GM13976 (cell line): Measurements from ENCODE around the gene ORAI2.

ENCODE experiments used
- DNase-seq: peaks from one replicate; pipeline ENCODE4 v3.0.0; 2012; ENCODE audit warnings: low spot score
- CTCF ChIP-seq: IDR thresholded peaks from 2 replicates; pipeline ENCODE4 v1.5.1; 2012; ENCODE audit warnings: borderline replicate concordance, mild to moderate bottlenecking; ENCODE audit not compliant: insufficient read depth; ENCODE audit errors: extremely low read depth, missing control alignments, control extremely low read depth
- in situ Hi-C: fragments of 300-500 bp; cut with MboI; formaldehyde crosslinking; loops from one replicate; pipeline ENCODE4 v1.12.0; 2022; ENCODE audit warnings: low sequenced_read_pairs, mixed read lengths, inconsistent platforms; ENCODE audit not compliant: unreplicated experiment

Gene ORAI2

GRCh38 chr7:102418592-102418991 lies 14.8 kb upstream of the ORAI2 start:
- no peak for TF ChIP-seq CTCF
- DNase-seq, result no peak
- in situ Hi-C loops, result no loop called here

DNA sequence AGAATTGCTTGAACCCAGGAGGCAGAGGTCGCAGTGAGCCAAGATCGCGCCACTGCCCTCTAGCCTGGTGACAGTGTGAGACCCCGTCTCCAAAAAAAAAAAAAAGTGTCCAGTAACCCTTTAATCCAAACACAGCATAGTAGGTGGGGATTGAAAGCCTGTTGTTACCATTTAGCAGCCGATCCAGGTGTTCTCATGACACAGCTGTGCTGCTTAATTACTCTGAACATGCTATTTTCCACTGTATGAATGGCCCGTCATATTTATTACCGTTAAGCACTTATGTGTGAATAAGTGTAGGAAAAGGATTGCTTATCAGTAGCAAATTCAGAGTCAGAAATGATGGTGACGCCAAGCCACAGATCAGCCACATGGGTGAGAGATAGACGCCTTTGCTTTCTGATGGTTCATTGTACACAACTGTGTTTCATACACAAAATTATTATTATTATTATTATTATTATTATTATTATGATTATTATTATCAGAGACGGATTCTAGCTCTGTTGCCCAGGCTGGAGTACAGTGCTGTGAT lies 11.6 kb upstream of the ORAI2 start:
- in situ Hi-C loops, result no loop called here
- TF ChIP-seq CTCF, result no peak
- DNase-seq, result no peak

DNA sequence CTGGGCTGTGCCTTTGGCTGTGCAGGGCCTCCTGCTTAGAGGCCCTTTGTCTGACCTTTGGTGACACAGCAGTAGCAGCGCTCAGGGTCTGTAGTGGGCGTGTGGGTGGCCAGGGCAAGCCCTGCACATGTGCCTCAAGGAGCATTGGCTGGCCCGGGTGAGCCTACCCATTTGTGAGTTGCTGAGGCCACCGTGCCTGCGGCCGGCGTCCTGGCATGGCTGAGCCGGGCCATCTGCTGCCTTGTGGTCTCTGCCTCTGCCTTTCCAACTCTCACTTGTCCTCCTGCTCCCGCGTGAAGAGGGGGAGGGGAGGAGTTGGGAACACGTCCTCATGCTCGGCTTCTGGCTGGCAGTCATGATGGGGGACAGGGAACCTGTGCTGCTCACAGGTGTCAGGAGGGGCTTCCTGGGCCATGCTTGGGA lies 9.2 kb upstream of the ORAI2 start:
- TF ChIP-seq CTCF, result no peak
- DNase-seq, result no peak
- in situ Hi-C loops, result no loop called here

DNA sequence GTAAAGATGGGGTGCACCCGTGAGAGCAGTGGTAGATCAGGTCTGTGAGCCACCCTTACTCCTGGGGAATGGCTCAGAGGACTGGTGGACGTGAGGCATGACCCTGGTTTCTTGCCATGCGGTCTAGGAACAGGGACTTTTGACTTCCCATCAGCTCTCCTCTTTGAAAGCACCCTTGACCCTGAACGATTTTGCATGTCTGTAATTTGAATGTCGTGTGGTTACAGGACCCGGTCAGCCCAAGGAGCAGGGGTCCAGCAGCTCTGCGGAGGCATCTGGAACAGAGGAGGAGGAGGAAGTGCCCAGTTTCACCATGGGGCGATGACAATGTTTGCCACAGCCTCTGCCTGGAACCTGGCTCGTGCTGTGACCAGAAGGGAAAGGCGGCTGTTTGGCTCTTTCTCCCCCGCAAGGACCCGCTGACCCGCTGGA lies 8.6 kb upstream of the ORAI2 start:
- in situ Hi-C loops, result no loop called here
- DNase-seq, result no peak
- TF ChIP-seq CTCF, result no peak

- peak; percentile 89 for DNase-seq
- in situ Hi-C loops, result no loop called here
- no peak for TF ChIP-seq CTCF
Measured at GRCh38 chr7:102425639-102426267, 7.6 kb upstream of the ORAI2 start.

- DNase-seq, result peak; percentile 85
- in situ Hi-C loops, result no loop called here
- TF ChIP-seq CTCF, result no peak
Measured at GRCh38 chr7:102426268-102427018, 6.9 kb upstream of the ORAI2 start.
